Body of pancreas (tissue), 4 donors: ENCODE measurements around the gene VLDLR.
A peak's percentile ranks its signal among the peaks of the same experiment; 100 is the strongest.

Experiments used
- POLR2A ChIP-seq, 3 donors: fragments of 450-650 bp; IDR thresholded peaks; one replicate each; pipeline ENCODE4 v1.6.1; 2016; ENCODE audit warnings: antibody characterized with exemption in 3 of 3, mild to moderate bottlenecking in 2 of 3
- TF ChIP-seq, protein P1 (sequence below), 7 experiments: fragments of 450-650 bp in 4 of 7; fragments of 200-600 bp in 3 of 7; sonication (generic) in 3 of 7; IDR thresholded peaks; one replicate each; pipeline ENCODE4 v1.5.1; 2016 to 2019; ENCODE audit warnings: antibody characterized with exemption in 7 of 7

- TF ChIP-seq, protein P1, sequence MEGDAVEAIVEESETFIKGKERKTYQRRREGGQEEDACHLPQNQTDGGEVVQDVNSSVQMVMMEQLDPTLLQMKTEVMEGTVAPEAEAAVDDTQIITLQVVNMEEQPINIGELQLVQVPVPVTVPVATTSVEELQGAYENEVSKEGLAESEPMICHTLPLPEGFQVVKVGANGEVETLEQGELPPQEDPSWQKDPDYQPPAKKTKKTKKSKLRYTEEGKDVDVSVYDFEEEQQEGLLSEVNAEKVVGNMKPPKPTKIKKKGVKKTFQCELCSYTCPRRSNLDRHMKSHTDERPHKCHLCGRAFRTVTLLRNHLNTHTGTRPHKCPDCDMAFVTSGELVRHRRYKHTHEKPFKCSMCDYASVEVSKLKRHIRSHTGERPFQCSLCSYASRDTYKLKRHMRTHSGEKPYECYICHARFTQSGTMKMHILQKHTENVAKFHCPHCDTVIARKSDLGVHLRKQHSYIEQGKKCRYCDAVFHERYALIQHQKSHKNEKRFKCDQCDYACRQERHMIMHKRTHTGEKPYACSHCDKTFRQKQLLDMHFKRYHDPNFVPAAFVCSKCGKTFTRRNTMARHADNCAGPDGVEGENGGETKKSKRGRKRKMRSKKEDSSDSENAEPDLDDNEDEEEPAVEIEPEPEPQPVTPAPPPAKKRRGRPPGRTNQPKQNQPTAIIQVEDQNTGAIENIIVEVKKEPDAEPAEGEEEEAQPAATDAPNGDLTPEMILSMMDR (IDR thresholded peaks at IDR 0.05): no peak
- TF ChIP-seq POLR2A (IDR thresholded peaks at IDR 0.05): peak in 2 of 3 donors; percentile 68 to 80
Observed at GRCh38 chr9:2641033-2641432, 19.4 kb downstream of the VLDLR start.
